Myometrial cell (primary cell): ENCODE data around the gene MKKS. TPM values are rescaled to one million over a fixed set of nuclear protein-coding genes. Genes with fewer than 3 reads are reported as not detected.

ENCODE experiments used
- total RNA-seq: library from RNA; depleted of rRNA; stranded (reverse); fragments of >200 nt; gene quantifications from 2 replicates; pipeline ENCODE4 v1.2.3, GENCODE V29; 2015

Gene MKKS
- 3.7 and 6.7 TPM in 2 replicates for total RNA-seq

DNA sequence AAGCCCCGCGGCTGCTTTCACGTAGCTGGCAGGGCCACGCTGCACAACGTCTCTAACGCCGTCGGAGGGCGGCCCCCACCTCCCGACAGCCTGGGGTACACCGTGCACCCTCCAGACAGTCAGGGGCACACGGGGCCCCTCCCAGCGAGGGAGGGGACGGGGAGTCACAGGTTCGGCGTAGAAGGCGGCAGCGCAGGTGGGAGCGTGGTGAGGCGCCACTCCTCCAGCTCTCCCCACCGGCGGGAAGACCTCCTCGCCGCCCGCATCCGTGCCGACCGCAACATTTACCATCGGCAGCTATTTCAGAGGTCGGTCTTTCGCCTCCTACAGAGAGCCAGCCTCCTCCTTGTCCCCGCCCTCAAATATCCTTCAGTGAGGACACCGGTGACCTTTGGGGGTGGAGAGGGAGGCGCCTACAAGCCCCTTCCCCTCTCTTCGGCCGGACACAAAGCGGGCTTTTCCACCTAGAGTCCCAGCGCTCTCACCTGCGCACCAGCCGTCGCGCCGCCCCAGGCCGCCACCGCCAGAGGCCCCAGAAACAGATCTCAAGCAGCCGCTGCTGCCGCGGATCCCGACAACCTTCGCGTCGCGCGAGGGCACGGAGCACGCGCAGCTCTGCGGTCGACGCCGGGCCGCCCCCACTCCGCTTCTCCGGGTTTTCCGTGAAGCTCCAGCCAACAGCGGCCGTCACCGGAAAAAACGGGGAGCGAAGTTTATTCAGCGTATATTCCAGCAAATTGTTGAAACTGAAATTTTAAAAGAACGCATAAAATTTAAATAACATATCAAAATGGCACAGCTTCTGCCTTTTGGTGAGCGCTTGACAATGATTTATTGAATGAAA lies at the start of gene MKKS:
Gene MKKS, minus strand, starts transcription at position 600 of the 844 bp plus-strand sequence. CDS start 20,708 bp downstream, outside the sequence.

DNA sequence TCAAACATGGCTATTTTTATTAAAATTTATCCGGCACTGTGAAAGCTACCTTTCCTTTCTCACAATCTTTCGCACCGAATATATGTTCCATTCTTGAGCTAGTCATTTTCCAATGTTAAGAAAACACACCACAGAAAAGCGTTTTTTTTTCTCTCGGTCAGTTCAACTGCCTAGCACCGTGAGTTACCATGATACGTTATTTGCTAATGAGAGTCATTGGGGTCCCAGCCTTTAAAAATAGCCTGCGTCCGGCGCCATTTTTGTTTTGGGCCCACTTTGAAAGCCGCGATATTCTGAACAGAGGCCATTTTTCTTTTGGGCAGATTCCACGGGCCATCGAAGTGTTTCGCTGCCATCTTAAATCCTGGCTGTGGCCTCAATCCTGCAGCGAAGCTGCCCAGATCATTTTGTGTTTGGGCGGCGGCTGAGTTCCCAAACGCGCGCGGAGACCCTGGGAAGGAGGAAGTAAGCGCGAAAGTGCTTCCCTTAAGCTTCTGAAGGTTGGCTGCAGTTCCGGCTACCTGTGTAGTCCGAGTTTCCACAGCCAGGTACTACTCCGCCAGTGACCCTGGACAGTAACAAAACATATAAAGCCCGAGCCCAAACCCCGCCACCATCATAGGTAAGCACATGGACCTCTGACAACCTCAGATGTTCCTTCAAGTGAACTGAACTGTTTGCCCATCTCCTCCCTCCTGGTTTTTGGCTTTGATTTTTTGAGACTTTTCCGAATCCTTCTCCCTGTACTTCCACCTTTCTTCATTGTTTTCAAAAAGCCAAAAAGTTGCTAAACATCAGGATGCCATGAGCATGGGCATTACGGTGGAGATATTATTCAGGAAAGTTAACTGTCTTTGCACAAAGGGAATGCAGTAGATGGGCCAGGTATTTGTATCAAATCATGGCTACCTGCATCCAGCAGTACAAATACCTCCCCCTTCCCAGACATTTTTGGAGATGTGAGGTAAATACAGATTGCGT lies 1.1 kb upstream of the MKKS start, which contains the start of gene SLX4IP:
Gene SLX4IP, plus strand, starts transcription at position 474 of the 981 bp plus-strand sequence. CDS start 22,900 bp downstream, outside the sequence.

Other genes with a start within 250 kb of the MKKS start
- 4.3 and 7.3 TPM in 2 replicates for gene SNAP25, start 215.4 kb downstream of the MKKS start, total RNA-seq
- 3.2 TPM in 2 replicates for gene SLX4IP, start 1.1 kb upstream of the MKKS start, total RNA-seq
- gene JAG1, start 239.8 kb upstream of the MKKS start, total RNA-seq: 3.2 and 10.6 TPM in 2 replicates